Body of pancreas (tissue), 4 donors: ENCODE data around the gene ADM2.

ENCODE experiments used
- CTCF ChIP-seq, 7 experiments: fragments of 450-650 bp in 4 of 7; fragments of 200-600 bp in 3 of 7; sonication (generic) in 3 of 7; IDR thresholded peaks; one replicate each; pipeline ENCODE4 v1.5.1; 2016 to 2019; ENCODE audit warnings: antibody characterized with exemption in 7 of 7
- POLR2A ChIP-seq, 3 donors: fragments of 450-650 bp; IDR thresholded peaks; one replicate each; pipeline ENCODE4 v1.6.1; 2016; ENCODE audit warnings: antibody characterized with exemption in 3 of 3, mild to moderate bottlenecking in 2 of 3

DNA sequence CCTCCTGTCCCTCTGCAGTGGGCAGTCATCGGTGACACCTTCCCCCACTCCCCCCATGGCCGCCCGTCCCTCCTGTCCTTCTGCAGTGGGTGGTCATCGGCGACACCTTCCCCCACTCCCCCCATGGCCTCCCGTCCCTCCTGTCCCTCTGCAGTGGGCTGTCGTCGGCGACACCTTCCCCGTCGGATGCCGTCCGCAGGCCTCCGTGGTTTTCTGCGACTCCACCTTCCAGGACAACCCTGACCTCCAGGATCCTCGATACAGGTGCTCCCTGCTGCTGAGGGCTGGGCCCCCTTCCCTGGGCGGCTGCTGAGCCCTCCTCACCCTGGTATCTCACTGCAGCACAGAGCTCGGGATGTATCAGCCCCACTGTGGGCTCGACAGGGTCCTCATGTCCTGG lies 7.5 kb downstream of the ADM2 start:
- no peak for TF ChIP-seq CTCF (IDR thresholded peaks at IDR 0.05)
- TF ChIP-seq POLR2A (IDR thresholded peaks at IDR 0.05): no peak
